ENCODE results near the gene MKLN1. TPM values are rescaled to one million over a fixed set of nuclear protein-coding genes. Genes with fewer than 3 reads are reported as not detected.
"Not testable (repeated sequence)": the region's sequence is repeated elsewhere in the genome, so short reads cannot be mapped to it uniquely, and the experiment has no call there.

Gene MKLN1
- total and polyA plus RNA-seq, 5 experiments from 2014 or later = 17.0 to 66.1 (median 20.2) TPM

- DNase-seq (no peak), ATAC-seq (no peak)
- Mint-ChIP-seq H3K4me3 (no peak overlapping the region), H3K4me1 (no peaks in the 10 kb centered on the region), H3K36me3 (no peaks in the 10 kb centered on the region), H3K27me3 (peaks cover 0 to 3% (median 0%) of the 10 kb centered on the region in 5 donors), H3K27ac (peak overlapping the region in 1 of 10 donors; percentile 37), H3K9me3 (no peaks in the 10 kb centered on the region)
- POLR2A ChIA-PET = interaction anchor here (1.1 kb wide), 1 partner anchor 192 kb away, joined by 3 read pairs; no protein-coding TSS in a partner anchor
Measured at GRCh38 chr7:131299074-131299473, 28.6 kb upstream of the MKLN1 start.

- Mint-ChIP-seq H3K36me3 (no peaks in the 10 kb centered on the region), H3K27ac (peak overlapping the region in 1 of 10 donors; percentile 44), H3K4me1 (no peaks in the 10 kb centered on the region), H3K9me3 (no peaks in the 10 kb centered on the region), H3K27me3 (no peaks in the 10 kb centered on the region), H3K4me3 (no peak overlapping the region)
- POLR2A ChIA-PET = no interaction called here
- no peak for ATAC-seq
- no peak for DNase-seq
Measured at GRCh38 chr7:131300078-131300477, 27.6 kb upstream of the MKLN1 start.

DNA sequence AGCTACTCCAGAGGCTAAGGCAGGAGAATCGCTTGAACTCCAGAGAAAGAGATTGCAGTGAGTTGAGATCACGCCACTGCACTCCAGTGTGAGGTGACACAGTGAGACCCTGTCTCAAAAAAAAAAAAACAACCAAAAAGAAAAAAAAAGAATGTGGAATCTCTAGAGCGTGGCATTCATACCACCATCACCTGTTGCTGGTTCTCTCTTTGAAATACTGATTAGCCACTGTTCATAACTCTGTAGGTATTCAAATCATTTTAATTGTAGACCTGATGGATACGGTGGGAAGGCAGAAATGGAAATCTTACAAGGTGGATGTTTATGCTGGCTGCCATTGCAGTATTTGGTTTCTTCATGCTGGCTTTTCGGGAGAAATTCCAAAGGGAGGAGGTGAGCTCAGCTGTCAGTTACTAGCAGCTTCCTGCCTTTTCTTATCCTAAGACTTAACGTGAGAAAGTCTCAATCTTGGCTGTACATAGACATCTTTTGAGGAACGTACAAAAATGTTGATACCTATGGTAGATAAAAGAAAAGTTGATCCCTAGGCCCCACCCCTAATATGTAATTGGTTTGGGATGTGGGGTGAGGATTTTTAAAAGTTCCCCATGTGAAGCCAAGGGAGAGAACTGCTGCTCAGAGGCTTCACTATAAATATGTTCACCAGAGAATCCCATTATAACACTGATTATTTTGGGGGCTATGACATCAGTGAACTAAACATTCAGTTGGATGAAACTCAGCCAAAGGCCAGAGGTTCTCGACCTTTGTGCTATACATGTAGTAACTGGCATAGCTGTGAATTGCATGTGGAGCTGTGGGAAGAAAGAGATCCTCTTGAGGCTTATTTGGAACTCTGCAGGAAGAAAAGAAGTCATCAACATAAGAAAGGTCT is 26.9 kb upstream of the MKLN1 start:
- H3K4me1 Mint-ChIP-seq = no peaks in the 10 kb centered on the region
- ATAC-seq (no peak), DNase-seq (no peak)
- H3K4me3 Mint-ChIP-seq = no peak overlapping the region
- H3K27me3 Mint-ChIP-seq = no peaks in the 10 kb centered on the region
- no peak overlapping the region for H3K27ac Mint-ChIP-seq
- peaks cover 0 to 2% (median 0%) of the 10 kb centered on the region in 9 donors for H3K9me3 Mint-ChIP-seq
- H3K36me3 Mint-ChIP-seq = no peaks in the 10 kb centered on the region
- POLR2A ChIA-PET = no interaction called here

DNA sequence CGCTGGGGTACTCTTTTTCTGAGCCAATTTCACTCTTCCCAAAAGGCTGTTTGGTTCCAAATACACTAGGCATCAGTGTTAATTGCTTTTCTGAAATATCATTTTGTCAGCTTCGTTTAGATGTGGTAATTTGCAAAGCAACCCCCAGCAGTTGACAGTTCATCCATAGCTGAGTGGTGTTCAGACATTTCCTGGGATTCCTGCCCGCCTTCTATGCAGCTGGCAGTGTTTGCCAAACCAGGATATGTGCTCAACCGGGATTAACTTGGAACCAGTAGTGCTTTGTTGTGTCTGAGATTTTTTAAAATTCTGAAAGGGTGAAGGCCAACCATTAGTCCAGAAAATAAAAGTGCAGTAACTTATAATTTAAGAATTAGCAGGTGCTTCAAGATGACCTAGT is 25.2 kb upstream of the MKLN1 start:
- DNase-seq (no peak), ATAC-seq (no peak)
- Mint-ChIP-seq H3K9me3 (peaks cover 0 to 15% (median 9%) of the 10 kb centered on the region in 9 donors), H3K4me3 (no peak overlapping the region), H3K27me3 (no peaks in the 10 kb centered on the region), H3K36me3 (peaks cover 0 to 13% (median 9%) of the 10 kb centered on the region in 3 donors), H3K4me1 (no peaks in the 10 kb centered on the region), H3K27ac (no peak overlapping the region)
- POLR2A ChIA-PET = interaction anchor here (0.9 to 1.3 kb wide), 3 partner anchors 25 to 196 kb away, joined by 3 to 5 read pairs (median 5); partner anchors contain the start of gene MKLN1

DNA sequence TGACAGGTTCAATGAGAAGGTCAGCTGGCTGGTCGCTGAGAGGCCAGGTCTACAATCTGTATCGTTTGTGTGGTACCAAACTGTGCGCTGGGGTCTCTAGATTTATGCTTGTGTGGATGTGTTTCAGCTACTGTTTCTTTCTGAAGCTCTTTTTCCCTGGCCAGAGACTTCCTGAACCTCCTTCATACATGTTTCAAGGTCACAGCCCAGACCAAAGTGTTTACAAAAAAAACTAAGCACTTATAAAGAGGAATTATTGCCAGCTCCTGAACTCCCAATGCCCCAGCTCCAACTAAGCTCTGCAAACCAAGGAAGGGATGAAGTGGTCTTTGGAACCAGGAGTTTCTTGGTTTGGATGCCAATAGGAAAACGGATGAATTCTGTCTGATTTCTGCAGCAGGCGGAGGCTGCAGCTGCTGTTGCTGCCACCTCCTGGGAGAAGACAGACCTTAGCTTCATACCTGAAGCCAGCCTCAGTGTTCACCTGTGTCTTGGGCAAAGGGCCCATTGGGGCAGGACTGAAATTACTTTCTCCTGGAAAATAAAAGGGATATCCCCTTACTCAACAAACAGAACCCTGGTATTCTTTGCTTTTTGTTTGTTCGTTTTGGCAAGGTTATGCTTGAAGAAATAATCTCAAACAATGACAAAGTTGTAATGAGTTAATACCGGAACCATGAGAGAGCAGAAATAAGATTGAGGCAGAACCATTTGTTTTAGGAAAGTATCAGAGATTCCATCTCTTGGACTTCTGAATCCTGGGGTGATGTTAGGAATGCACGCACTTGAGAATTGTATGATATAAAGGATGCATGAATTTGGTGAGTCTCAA is 24.6 kb upstream of the MKLN1 start:
- POLR2A ChIA-PET = interaction anchor here (0.9 to 1.3 kb wide), 3 partner anchors 24 to 197 kb away, joined by 3 to 5 read pairs (median 5); partner anchors contain the start of gene MKLN1
- DNase-seq = peak in 7 of 10 donors; percentile 16 to 39 (median 21)
- peak overlapping the region in 1 of 10 donors; percentile 39 for H3K27ac Mint-ChIP-seq
- peaks cover 0 to 20% (median 11%) of the 10 kb centered on the region in 9 donors for H3K9me3 Mint-ChIP-seq
- H3K27me3 Mint-ChIP-seq = no peaks in the 10 kb centered on the region
- peaks cover 0 to 14% (median 13%) of the 10 kb centered on the region in 3 donors for H3K36me3 Mint-ChIP-seq
- H3K4me3 Mint-ChIP-seq = no peak overlapping the region
- peak; percentile 44 to 66 for ATAC-seq
- H3K4me1 Mint-ChIP-seq = no peaks in the 10 kb centered on the region

DNA sequence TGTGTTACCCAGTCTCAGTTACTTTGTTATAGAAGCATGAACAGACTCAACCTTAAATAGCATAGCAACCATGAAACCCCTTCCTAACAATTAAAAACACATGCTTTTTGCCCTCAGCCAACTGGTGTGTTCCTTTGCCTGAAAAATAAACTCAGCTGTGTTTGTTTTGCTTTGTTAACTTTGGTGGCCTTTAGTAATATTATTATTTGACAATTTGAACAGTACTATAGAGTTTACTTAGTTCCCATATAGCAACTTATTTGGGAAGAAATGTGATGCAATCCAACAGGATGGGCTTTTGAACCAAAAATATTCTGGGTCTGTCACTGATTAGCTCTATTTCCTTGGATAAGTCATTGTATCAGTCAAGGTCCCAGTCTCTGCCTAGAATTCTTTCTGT is 22.5 kb upstream of the MKLN1 start:
- Mint-ChIP-seq H3K4me3 (no peak overlapping the region), H3K27me3 (no peaks in the 10 kb centered on the region), H3K4me1 (no peaks in the 10 kb centered on the region), H3K36me3 (peaks cover 0 to 15% (median 14%) of the 10 kb centered on the region in 3 donors), H3K9me3 (peaks cover 0 to 22% (median 12%) of the 10 kb centered on the region in 9 donors), H3K27ac (no peak overlapping the region)
- no peak for ATAC-seq
- no peak for DNase-seq
- POLR2A ChIA-PET = interaction anchor here (1.0 kb wide), 1 partner anchor 199 kb away, joined by 3 read pairs; no protein-coding TSS in a partner anchor

GRCh38 chr7:131306041-131306440 is 21.6 kb upstream of the MKLN1 start:
- ATAC-seq = not testable (repeated sequence)
- peaks cover 0 to 18% (median 15%) of the 10 kb centered on the region in 3 donors for H3K36me3 Mint-ChIP-seq

GRCh38 chr7:131306777-131307176 is 20.9 kb upstream of the MKLN1 start:
- ATAC-seq (no peak), DNase-seq (no peak)
- peaks cover 0 to 20% (median 15%) of the 10 kb centered on the region in 3 donors for H3K36me3 Mint-ChIP-seq
- H3K27ac Mint-ChIP-seq = no peak overlapping the region
- no peak overlapping the region for H3K4me3 Mint-ChIP-seq
- peaks cover 0 to 28% (median 12%) of the 10 kb centered on the region in 9 donors for H3K9me3 Mint-ChIP-seq
- POLR2A ChIA-PET = no interaction called here
- H3K4me1 Mint-ChIP-seq = no peaks in the 10 kb centered on the region
- no peaks in the 10 kb centered on the region for H3K27me3 Mint-ChIP-seq

More at GRCh38 chr7:131306041-131306440, 21.6 kb upstream of the MKLN1 start:
- peak overlapping the region in 1 of 10 donors; percentile 15 for H3K27ac Mint-ChIP-seq
- POLR2A ChIA-PET, H3K4me1 Mint-ChIP-seq, H3K4me3 Mint-ChIP-seq, DNase-seq, H3K27me3 Mint-ChIP-seq: not testable (repeated sequence)
- H3K9me3 Mint-ChIP-seq = peaks cover 0 to 28% (median 12%) of the 10 kb centered on the region in 9 donors

- Mint-ChIP-seq H3K4me1 (no peaks in the 10 kb centered on the region), H3K27me3 (no peaks in the 10 kb centered on the region), H3K36me3 (peaks cover 0 to 25% (median 18%) of the 10 kb centered on the region in 3 donors), H3K9me3 (peaks cover 0 to 32% (median 15%) of the 10 kb centered on the region in 9 donors), H3K4me3 (no peak overlapping the region), H3K27ac (no peak overlapping the region)
- DNase-seq (no peak), ATAC-seq (no peak)
- POLR2A ChIA-PET = no interaction called here
Measured at GRCh38 chr7:131307627-131308026, 20.0 kb upstream of the MKLN1 start.

DNA sequence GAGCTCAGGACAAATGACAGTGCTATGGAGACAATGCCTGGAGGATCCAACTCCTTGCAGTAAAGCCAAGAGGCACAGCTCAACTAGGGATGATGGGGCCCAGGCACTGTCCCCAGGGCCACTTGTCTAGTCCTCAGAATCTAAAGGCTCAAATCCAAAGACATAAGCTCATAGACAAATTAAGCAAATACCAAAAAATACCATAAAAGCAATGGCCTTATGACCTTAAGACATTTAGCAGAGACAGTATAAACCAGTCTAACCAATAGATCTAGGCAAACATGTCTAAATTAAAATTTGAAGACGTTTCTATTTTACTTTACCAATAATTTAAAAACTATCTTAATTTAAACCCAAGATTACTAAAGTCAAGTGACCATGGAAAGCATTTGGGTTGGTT is 14.8 kb upstream of the MKLN1 start:
- H3K4me3 Mint-ChIP-seq = no peak overlapping the region
- no peak overlapping the region for H3K27ac Mint-ChIP-seq
- peaks cover 0 to 5% (median 0%) of the 10 kb centered on the region in 4 donors for H3K4me1 Mint-ChIP-seq
- H3K36me3 Mint-ChIP-seq = peaks cover 3 to 31% (median 24%) of the 10 kb centered on the region in 3 donors
- DNase-seq = no peak
- peaks cover 0 to 29% (median 12%) of the 10 kb centered on the region in 9 donors for H3K9me3 Mint-ChIP-seq
- POLR2A ChIA-PET = no interaction called here
- H3K27me3 Mint-ChIP-seq = peaks cover 0 to 5% (median 0%) of the 10 kb centered on the region in 5 donors
- no peak for ATAC-seq

GRCh38 chr7:131320603-131321002 is 7.1 kb upstream of the MKLN1 start:
- POLR2A ChIA-PET = no interaction called here
- H3K4me3 Mint-ChIP-seq = no peak overlapping the region

GRCh38 chr7:131321656-131322055 is 6.0 kb upstream of the MKLN1 start:
- POLR2A ChIA-PET = no interaction called here
- Mint-ChIP-seq H3K27ac (no peak overlapping the region), H3K36me3 (peaks cover 0 to 13% (median 4%) of the 10 kb centered on the region in 3 donors), H3K4me1 (peaks cover 5 to 27% (median 25%) of the 10 kb centered on the region in 4 donors), H3K27me3 (no peaks in the 10 kb centered on the region), H3K4me3 (no peak overlapping the region), H3K9me3 (peaks cover 0 to 5% (median 0%) of the 10 kb centered on the region in 9 donors)
- no peak for ATAC-seq
- no peak for DNase-seq

More at GRCh38 chr7:131320603-131321002, 7.1 kb upstream of the MKLN1 start:
- H3K27ac Mint-ChIP-seq = peak overlapping the region in 1 of 10 donors; percentile 19
- peaks cover 0 to 13% (median 7%) of the 10 kb centered on the region in 3 donors for H3K36me3 Mint-ChIP-seq
- H3K9me3 Mint-ChIP-seq = peaks cover 0 to 5% (median 0%) of the 10 kb centered on the region in 9 donors
- no peak for ATAC-seq
- no peak for DNase-seq
- peaks cover 7 to 18% (median 17%) of the 10 kb centered on the region in 4 donors for H3K4me1 Mint-ChIP-seq
- H3K27me3 Mint-ChIP-seq = no peaks in the 10 kb centered on the region

Measured in naive thymus-derived CD8-positive, alpha-beta T cell (primary cell).